Measurements from ENCODE around the gene IFNLR1.

The IFNLR1 gene

DNA sequence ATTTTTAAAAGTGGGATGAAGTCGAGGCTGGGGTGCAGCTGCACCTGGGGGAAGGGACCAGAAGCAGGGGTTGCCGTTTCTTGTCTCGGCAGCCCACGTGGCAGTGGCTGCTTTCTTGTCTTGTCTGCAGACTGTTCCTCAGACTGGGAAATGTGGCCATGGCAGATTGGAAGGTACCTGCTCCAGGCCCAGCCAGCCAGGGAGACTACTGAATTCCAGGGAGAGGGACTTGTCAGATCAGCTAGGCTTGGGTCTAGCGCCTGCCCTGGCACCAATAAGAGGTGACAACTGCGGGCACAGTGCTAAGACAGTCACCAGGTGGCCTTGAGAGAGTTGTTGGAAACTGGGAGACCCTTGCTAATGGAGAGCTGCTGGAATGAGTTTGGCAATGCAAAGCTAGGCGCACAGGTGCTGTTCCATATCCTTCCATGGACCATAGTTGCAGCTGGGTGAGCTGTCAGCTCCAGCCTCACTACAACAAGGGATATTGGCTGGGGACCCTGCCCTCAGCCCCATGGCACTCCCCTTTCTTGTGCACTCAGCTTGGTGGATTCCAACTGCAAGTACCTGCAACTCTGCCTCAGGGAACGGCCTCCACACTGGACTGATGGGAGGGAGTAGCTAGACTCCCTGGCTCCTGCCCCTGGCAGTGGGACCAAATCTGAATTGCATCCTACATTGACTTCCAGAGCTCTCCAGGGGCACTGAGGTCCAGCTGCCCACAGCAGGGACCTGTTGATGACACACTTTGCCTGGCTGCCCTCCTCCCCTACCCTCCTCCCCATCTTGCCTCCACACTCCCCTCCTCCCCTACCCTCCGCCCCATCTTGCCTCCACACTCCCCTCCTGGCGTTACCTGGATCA lies 34.2 kb downstream of the IFNLR1 start:
- in situ Hi-C loops (cut with MboI; ENCODE audit: low sequenced_read_pairs): no loop called here

DNA sequence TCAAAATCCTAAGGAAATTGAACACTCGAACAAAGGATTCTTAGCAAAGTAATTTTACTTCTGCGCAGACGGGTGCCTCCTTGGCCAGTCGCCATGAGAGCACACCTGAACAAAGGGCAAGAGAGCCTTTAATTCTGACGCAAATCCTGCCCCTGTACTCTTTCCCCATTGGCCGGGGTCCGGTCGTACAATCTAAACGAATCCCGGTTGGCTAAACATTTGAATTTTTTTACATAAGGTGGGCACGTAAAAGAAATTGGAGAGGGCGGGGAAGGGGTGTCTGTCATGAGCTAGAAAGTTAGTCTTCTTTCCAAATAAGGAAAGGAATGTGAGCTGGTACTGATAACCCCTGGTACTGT lies 35.9 kb downstream of the IFNLR1 start:
- in situ Hi-C loops (cut with MboI; ENCODE audit: low sequenced_read_pairs): no loop called here

DNA sequence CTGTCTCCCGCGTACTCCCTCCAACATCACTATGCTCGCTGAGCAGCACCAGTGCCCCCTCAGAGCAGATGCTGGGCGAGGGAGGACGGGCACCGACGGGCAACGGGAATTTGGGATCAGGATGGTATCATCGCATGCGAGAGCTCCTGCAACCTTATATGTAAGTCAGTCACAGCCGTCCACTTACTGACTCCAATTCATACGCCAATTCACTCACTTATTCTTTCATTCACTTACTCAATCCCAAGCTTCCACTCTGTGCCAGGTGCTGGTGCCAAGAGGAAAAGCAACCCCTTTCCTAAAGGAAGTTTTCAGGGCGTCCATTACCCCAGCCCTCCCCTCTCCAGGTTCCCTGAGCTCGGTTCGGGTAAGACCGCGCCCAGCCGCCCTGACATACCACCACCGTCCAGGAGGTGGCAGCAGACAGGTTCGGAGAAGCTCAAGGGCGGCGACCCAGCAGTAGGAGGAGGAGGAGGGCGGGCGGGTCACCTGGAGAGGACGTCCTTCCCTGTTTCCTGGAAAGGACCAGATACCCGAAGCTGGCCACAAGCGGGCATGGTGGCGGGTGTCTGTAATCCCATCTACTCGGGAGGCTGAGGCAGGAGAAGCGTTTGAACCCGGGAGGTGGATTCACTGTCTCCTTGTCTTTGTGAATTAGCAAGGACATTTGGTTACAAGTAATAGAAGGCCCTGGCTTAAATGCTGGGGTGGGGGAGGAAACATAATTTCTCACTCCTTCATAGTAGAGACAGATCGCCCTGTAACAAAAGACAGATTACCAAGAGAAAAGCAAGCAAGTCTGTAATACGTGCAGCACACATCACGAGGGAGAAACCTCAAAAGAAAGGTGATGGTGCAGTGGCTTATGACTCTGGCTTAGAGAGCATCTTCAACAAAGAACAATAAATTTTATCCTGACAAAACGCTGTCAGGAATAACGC lies 36.6 kb downstream of the IFNLR1 start:
- in situ Hi-C loops (cut with MboI; ENCODE audit: low sequenced_read_pairs): no loop called here

DNA sequence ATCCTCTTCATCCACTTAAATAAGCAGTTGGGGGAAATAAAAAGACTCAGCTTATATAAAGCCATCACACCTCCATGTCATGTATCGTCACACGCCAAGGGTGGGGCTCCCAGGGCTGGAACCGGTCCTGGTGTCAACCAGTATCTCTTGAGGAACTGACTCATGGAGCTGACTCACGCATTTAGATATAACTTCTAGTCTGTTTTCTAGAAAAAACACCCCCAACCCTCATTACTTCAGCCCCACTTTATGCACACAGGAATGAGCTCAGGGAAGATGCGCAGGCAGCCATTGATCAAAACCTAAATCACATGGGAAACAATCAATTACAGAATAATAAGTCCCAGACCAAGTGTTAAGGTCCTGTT lies 37.2 kb downstream of the IFNLR1 start:
- in situ Hi-C loops (cut with MboI; ENCODE audit: low sequenced_read_pairs): no loop called here

DNA sequence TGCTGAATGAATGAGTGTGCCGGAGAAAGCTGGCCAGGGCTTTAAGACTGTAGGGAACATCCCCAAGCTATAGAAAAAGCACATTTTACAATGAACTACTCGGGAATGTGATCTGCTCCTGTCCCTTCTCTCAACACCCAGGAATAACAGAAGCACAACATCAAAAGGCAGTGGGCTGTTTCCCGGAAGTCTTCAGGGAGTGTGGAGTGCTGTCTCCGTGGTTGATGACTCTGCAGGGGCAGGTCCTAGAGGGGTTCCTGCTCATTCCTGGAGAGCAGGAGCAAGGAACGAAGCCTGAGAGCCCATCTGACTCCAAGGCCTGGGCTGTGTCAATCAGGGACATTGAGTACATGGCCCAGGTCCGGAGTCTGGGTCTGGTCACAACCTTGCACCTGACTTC lies 39.3 kb downstream of the IFNLR1 start:
- in situ Hi-C loops (cut with MboI; ENCODE audit: low sequenced_read_pairs): no loop called here

DNA sequence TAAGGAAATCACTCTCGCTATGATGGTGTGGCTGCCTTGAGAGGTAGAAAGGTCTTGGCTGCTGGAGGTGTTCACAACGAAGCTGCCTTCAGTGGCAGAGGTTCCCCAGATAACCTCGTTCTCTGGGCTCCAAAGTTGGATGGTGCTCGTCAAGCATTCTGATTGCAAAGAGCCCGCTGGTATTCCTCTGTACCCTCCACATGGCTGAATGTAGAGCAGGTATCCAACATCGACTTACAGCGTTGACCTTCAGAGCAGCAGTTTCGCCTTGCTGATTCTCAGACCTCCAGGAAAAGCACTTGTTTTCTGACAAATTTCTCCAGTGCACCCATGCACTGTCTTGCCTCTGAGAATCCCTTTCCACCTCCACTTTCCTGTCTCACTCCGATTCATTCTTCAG lies 39.9 kb downstream of the IFNLR1 start:
- in situ Hi-C loops (cut with MboI; ENCODE audit: low sequenced_read_pairs): no loop called here

DNA sequence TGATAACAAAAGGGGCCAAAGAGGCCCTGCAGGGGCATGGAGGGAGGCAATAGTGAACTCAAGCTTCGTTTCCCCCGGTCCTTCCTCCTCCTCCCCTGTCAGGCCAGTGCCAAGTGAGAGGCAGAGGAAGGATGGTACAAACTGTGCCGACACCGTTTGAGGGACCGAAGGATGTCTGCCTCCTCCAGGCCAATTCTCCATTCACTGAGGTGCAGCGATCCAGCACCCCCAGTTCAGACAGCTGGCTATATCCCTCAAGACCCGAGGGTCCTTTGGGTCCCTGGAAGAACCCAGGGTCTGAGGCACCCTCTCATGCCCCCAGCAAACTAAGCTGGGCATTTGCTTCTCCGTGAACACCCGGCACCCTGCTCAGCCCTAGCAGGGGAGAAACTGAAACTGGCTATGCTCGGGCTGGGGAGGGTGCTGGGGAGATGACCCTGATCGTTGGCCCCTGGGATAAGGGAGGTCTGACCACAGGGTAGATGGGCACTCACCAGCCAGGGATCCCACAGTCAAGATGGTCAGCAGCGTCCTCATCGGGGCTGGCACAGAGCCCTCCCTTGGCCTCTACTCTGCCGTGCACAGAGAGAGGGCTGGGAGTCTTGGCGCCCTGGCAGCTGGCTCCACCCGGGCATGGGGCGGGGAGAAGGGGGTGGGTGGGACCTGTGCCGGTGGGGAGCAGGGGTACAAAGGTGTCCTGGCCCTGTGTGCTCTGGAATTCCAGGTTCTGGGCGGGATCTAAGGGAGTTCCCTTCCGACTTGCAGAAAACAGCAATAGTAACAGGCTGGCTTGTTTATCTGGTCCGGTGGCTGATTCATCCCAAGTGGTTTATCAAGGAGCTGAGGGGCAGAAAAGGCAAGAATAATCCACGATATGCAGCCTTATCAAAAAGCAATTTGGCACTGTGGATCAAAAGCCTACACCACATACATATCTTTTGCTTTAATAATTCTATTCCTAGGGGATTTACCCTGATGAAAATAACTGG lies 44.2 kb downstream of the IFNLR1 start, which contains the start of gene IL22RA1:
IL22RA1 (minus strand) TSS at position 595 of the 989 bp plus-strand sequence; CDS start at position 537, 58 bp downstream.
- in situ Hi-C loops (cut with MboI; ENCODE audit: low sequenced_read_pairs): no loop called here

DNA sequence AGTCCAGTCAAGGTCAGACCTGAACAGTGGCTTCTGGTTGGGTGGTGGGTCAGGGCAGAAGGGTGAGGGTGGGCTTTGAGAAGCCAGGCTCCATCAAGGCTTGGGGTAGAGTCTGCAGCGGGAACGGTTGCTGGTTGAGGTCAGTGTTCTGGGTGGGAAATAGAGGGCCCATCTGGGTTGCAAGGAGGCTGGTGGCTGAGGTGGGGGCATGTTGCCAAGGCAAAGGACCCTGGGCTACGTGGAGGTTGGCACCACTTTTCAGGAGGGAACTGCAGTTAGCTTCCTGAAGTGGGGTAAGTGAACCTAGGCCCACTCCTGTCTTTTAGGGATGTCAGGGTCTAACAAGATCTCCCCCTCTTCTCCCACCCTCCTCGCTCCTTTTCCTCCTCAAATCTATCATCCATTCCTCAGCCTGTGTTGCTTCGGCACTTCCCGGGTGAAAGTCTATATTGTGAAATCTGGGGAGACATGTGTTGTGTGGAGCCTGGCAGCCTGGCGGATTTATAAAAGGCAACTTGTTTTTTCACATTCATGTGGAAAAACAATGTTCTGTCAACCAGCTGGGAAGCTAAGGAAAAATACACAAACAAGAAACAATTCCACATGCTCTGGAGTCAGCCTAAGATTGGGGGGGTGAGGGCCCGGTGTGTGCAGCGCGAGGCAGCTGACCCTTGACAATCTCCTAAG lies 45.6 kb downstream of the IFNLR1 start:
- in situ Hi-C loops (cut with MboI; ENCODE audit: low sequenced_read_pairs): no loop called here

DNA sequence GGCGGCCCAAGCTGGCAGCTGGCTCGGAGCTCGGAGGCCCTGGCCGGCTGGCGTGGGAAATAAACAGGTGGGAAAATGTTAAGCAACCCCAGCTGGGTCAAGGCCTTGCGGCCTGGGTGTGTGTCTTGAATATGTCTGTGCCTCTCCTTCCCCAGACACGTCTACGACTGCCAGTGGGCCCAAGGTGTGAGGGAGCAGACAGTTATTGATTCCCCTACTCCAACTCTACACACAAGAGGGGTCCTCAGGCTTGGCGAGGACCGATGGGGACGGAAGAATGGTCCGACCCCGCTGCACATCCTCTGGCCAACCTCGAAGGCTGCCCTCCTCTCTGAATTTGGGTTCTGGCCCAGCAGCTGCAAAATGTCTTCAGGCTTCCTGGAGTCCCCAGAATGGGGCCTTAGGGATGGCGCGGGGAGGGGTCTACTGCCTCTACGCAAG lies 46.3 kb downstream of the IFNLR1 start:
- in situ Hi-C loops (cut with MboI; ENCODE audit: low sequenced_read_pairs): no loop called here

DNA sequence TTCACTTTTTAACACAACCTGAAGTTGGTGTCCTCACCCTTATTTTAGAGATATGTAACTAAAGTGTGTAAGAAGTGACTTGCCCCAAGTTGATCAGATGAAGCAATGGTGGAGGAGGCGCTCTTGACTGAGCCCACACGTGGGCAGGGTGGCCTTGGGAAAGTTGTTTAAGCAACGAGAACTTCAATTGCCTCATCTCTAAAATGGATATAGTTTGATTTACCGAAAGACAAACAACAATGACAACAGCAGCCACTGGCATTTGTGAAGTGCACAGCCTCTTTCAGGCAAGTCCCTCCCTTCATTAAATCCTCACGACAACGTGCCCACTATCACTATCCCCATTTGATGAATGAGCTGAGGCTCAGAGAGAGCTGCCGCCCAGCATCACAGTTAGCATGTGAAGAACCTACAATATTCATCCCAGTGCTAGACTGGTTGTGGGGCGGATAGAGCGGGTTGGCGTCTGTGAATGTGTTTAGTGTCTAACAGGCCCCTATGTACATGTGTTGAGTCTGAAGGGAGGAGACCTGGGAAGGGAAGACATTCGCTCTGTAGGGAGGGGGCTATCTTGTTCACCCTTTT lies 47.2 kb downstream of the IFNLR1 start:
- in situ Hi-C loops (cut with MboI; ENCODE audit: low sequenced_read_pairs): no loop called here

DNA sequence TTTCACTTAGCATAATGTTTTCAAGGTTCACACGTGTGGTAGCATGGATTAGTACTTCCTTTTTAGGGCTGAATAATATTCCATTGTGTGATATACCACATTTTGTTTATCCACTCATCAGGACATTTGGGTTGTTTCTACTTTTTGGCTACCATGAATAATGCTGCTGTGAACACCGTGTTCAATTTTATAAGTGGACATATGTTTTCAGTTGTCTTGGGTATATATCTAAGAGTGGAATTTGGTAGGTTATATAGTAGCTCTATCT lies 47.9 kb downstream of the IFNLR1 start:
- in situ Hi-C loops (cut with MboI; ENCODE audit: low sequenced_read_pairs): no loop called here

DNA sequence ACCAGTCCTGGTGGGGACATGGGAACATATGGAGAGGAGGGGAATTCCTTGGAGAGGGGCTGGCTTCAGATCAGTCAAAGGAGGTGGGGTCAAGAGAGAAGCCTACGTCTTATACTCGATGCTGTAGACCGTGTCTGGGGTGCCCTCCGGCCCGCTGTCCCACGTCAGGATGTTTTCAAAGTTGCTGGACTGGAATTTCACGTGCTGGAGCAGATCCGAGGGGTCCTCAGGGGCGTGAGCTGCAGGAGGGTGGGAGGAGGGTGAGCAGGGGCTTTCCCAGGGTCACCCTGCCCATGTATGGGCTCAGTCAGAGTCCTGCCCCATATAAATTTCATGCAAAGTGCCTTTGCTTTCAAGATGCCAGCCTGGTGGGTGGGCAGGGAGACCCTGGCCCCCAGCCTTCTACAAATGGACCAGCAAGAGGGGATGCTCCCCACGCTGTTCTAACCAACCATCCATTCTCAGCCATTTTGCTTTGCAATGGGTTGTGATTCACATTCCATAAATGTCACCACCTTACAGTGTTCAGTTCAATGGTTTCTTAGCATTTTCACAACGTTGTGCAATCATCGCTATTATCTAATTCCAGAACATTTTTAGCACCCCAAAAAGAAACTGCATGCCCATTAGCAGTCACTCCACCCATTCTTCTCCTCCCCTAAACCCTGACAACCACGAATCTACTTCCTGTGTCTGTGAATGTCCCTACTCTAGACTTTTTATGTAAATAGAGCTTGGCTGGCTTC lies 48.4 kb downstream of the IFNLR1 start:
- in situ Hi-C loops (cut with MboI; ENCODE audit: low sequenced_read_pairs): no loop called here

DNA sequence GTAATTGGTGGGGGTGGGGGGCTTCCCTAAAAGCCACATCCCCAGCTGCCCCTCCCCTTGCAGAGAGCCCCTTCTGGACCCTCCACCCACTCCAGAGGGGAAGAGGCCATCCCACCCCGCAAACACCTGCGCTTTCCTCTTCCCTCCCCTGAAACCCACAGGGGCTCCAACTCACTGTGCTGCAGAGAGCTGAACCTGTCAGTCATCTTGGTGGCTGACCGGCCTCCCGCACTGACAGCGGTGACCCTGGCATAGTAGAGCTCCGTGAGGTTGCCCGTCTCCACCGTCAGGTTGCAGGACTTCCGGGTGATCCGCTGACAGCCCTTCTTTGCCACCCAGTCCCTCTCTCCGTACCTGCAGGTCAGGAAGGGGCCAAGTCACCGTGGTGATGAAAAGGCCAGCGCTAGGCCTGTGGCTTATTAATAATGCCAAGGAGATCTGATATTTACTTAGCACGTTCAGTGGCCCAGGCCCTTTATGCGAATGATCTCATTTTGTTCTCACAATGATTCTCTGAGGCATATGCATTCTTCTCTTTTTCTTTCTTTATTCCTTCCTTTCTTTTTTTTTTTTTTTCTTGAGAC lies 50.0 kb downstream of the IFNLR1 start:
- in situ Hi-C loops (cut with MboI; ENCODE audit: low sequenced_read_pairs): no loop called here

DNA sequence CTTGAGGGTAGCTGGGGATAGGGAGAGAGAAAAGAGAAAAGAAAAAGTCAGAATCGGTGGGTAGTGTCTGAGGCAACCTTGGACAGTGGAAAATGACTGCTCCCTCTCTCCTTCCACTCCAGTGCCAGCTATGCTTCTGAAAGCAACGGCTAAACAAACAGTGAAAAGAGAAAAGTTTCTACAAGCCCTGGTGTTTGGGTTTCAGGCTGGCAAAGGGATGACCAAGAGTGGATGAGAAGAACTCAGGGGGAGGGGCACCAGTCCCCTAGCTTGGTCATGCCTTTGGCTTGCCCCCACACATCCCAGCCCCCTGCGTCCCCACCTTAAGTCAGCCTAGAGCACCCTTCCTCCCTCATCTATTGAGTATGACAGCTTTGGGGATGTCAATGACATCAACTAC lies 52.7 kb downstream of the IFNLR1 start:
- in situ Hi-C loops (cut with MboI; ENCODE audit: low sequenced_read_pairs): no loop called here

DNA sequence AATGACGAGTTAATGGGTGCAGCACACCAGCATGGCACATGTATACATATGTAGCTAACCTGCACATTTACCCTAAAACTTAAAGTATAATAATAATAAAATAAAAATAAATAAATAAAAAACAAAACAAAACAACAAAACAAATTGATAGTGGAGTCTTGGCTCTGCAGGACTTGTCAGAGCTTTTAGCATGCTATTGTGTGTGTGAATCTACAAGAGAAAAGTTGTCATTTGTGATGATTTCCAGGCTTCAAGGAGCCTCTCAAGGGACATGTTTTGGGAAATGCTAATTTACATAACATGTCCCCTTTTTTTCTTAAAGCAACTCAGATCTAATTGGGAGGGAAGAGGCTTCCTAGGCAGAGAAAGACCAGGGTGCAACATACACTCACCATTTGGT lies 53.3 kb downstream of the IFNLR1 start:
- in situ Hi-C loops (cut with MboI; ENCODE audit: low sequenced_read_pairs): no loop called here

DNA sequence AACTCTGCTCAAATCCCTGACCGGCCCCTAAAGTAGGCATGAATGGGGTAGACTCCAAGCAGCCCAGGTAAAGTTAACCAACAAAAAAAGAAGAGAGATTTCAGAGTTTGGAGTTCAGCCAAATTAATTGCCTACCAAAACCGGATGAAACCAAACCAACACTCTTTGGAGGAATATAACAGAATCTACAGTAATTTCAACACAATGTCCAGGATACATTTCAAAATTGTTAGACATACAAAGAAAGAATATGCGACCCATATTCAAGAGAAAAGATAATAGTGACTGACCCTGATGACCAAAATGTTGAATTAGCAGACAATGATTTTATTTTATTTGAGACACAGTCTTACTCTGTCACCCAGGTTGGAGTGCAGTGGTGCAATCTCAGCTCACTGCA lies 56.7 kb downstream of the IFNLR1 start:
- in situ Hi-C loops (cut with MboI; ENCODE audit: low sequenced_read_pairs): no loop called here

DNA sequence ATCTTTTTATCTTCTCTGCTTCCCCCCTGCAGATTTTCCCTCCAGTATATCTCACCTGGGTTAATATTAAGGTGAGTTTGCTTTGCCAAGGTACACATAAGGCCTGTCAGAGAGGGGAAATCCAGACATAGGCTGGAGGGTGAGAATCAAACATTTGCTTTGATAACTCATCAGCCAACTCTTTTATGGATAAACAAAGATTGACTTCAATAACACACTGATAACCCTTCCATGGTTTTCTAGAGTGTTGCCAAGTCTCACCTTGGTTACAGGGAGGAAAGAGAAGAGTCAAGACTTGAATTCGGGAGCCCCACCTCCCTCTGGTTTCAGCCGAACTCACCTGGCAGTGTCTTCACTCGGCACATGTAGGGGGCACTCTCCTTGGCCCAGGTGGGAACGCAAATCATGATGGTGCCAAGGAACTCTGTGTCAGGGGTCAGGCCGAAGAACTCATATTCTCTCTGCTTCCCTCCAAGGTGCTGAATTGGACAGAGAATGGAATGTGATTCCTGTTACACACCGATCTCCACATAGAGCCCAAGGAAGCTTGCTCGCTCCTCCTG lies 59.2 kb downstream of the IFNLR1 start:
- in situ Hi-C loops (cut with MboI; ENCODE audit: low sequenced_read_pairs): no loop called here

DNA sequence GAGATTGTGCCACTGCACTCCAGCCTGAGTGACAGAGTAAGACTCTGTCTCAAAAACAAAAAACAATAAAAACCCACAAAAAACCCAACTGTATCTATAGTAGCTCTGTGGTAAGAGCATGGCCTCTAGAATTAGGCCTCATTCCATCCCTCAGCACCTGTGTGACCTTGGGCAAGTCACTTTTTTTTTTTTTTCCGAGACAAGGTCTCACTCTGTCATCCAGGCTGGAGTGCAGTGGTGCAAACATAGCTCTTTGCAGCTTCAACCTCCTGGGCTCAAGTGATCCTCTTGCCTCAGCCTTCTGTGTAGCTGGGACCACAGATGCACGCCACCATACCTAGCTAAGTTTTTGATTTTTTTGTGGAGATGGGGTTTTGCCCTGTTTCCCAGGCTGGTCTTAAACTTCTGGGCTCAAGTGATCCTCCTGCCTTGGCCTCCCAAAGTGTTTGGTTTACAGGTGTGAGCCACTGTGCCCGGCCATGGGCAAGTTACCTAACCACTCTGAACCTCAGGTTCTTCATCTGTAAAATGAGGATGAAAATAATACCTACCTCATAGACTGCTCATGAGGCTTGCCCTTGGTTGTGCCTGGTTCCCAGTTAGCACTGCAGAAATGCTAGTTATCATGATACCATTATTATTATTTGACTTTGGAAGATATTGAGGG lies 59.8 kb downstream of the IFNLR1 start:
- in situ Hi-C loops (cut with MboI; ENCODE audit: low sequenced_read_pairs): no loop called here

All from HL-60/S4 treated with retinoic acid at 250 ng/mL for 4 days and 3 days (cell line).